GM19035 (cell line): Measurements from ENCODE around the gene COMMD8.

Source experiments
- ATAC-seq: cut with Tn5 transposase; IDR thresholded peaks from one replicate; pipeline ENCODE4 v1.9.1; 2021; ENCODE audit not compliant: unreplicated experiment

The COMMD8 gene

GRCh38 chr4:47473141-47473750 is 9.7 kb upstream of the COMMD8 start:
- no peak for ATAC-seq

GRCh38 chr4:47471591-47471990 is 8.1 kb upstream of the COMMD8 start:
- no peak for ATAC-seq

GRCh38 chr4:47471064-47471463 is 7.6 kb upstream of the COMMD8 start:
- ATAC-seq: no peak

GRCh38 chr4:47469951-47470350 is 6.4 kb upstream of the COMMD8 start:
- no peak for ATAC-seq

GRCh38 chr4:47468706-47469365 is 5.3 kb upstream of the COMMD8 start:
- ATAC-seq: no peak

- ATAC-seq: no peak
These were observed 2.7 kb upstream of the COMMD8 start for GRCh38 chr4:47466056-47466785.

- no peak for ATAC-seq
These were observed 1.5 kb upstream of the COMMD8 start for GRCh38 chr4:47465004-47465403.

- peak; percentile 4 for ATAC-seq
These were observed 685 bp downstream of the COMMD8 start for GRCh38 chr4:47462799-47463234.

GRCh38 chr4:47451657-47452056 is 11.8 kb downstream of the COMMD8 start:
- no peak for ATAC-seq

- no peak for ATAC-seq
These were observed 19.5 kb downstream of the COMMD8 start for GRCh38 chr4:47444031-47444430.

GRCh38 chr4:47442980-47443379 is 20.5 kb downstream of the COMMD8 start:
- no peak for ATAC-seq

GRCh38 chr4:47434931-47435330 is 28.6 kb downstream of the COMMD8 start:
- no peak for ATAC-seq

GRCh38 chr4:47432749-47433148 is 30.8 kb downstream of the COMMD8 start:
- no peak for ATAC-seq

GRCh38 chr4:47427935-47428334 is 35.6 kb downstream of the COMMD8 start:
- ATAC-seq: no peak

GRCh38 chr4:47425628-47426027 is 37.9 kb downstream of the COMMD8 start:
- ATAC-seq: no peak

- ATAC-seq: no peak
These were observed 44.2 kb downstream of the COMMD8 start for GRCh38 chr4:47419296-47419695.

GRCh38 chr4:47418147-47418546 is 45.4 kb downstream of the COMMD8 start:
- no peak for ATAC-seq

GRCh38 chr4:47415719-47416118 is 47.8 kb downstream of the COMMD8 start:
- ATAC-seq: no peak

GRCh38 chr4:47413521-47413920 is 50.0 kb downstream of the COMMD8 start:
- ATAC-seq: no peak

- ATAC-seq: no peak
These were observed 53.2 kb downstream of the COMMD8 start for GRCh38 chr4:47410271-47410670.

GRCh38 chr4:47406408-47406807 is 57.1 kb downstream of the COMMD8 start:
- ATAC-seq: no peak
